GM20000 (cell line): Measurements from ENCODE around the gene ARSB.
"Not testable (repeated sequence)": the region's sequence is repeated elsewhere in the genome, so short reads cannot be mapped to it uniquely, and the experiment has no call there.

Experiments
- DNase-seq: peaks from one replicate; pipeline ENCODE4 v3.0.0; 2012; ENCODE audit warnings: low spot score
- TF ChIP-seq, protein P1 (sequence below): IDR thresholded peaks from 2 replicates; pipeline ENCODE4 v1.5.1; 2012; ENCODE audit warnings: mild to moderate bottlenecking, control low read depth; ENCODE audit errors: extremely low read depth, missing control alignments

The ARSB gene

DNA sequence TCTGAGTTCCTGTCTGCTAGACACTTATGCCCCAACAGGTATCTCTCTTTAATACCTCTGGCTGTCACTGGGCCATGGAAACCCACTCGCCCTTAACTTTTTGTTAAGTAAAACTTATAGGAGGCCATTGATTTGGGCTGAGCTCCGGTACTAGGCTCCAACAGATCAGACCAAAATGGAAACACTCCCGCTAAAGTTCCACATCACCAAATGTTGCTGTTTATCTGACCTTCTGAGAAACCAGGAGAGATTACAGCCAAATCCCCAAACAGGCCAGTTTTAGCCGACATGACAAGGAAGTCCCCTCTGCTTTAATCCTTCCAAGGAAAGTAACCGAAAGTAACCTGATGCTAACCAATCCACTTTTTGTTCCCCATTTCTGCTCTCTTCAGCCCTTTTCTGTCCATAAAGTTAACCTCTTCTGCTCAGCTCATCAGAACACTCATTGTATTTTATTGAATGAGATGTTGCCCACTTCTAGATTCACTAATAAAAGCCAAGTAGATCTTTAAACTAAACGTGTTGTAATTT, 221.4 kb downstream of the ARSB start:
- TF ChIP-seq, protein P1, sequence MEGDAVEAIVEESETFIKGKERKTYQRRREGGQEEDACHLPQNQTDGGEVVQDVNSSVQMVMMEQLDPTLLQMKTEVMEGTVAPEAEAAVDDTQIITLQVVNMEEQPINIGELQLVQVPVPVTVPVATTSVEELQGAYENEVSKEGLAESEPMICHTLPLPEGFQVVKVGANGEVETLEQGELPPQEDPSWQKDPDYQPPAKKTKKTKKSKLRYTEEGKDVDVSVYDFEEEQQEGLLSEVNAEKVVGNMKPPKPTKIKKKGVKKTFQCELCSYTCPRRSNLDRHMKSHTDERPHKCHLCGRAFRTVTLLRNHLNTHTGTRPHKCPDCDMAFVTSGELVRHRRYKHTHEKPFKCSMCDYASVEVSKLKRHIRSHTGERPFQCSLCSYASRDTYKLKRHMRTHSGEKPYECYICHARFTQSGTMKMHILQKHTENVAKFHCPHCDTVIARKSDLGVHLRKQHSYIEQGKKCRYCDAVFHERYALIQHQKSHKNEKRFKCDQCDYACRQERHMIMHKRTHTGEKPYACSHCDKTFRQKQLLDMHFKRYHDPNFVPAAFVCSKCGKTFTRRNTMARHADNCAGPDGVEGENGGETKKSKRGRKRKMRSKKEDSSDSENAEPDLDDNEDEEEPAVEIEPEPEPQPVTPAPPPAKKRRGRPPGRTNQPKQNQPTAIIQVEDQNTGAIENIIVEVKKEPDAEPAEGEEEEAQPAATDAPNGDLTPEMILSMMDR: no peak
- DNase-seq: no peak

DNA sequence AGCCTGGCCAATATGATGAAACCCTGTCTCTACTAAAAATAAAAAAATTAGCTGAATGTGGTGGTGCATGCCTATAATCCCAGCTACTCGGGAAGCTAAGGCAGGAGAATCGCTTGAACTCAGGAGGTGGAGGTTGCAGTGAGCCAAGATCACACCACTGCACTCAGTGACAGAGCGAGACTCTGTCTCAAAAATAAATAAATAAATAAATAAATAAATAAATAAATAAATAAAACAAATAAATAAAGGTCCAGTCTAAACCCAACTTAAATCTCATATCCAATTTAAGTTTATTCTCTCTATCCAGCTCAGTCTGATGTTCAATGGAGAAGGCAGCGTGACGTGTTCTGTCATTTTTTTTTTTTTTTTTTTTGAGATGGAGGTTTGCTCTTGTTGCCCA, 222.4 kb downstream of the ARSB start:
- not testable (repeated sequence) for DNase-seq

DNA sequence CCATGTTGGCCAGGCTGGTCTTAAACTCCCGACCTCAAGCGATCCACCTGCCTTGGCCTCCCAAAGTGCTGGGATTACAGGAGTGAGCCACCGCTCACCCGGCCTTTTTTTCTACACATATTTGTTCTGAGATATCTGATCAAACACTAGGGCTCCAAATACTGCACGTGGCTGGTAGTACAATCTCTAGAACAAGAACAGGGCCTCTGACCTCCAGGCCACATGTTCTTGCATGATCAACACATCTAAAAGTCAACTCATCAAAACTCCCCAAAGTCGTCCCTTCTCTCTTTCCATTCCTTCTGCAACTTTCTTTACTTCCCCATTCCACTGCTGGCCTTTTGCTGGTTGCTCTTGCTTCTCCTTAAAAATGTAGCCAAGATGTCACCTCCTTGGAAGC, 223.3 kb downstream of the ARSB start:
- no peak for DNase-seq

DNA sequence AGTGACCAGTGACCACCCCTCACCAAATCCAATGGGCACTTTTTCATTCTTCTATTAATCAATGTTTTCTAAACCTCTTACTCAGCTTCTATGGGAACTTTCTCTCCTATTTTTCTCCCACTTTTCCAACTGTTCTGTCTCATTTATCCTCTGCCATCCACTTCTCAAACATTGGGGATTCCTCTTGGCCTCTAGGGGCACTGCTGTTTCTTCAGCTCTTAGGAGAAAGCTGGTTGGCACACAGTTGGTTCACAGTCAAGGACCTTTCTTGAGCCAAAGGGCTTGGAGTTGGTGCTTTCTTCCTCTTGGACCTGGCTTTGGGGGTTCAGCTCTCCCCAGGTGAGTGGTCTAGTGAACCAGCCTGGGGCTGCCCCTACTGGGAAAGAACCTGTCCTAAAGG, 224.3 kb downstream of the ARSB start:
- no peak for DNase-seq
- TF ChIP-seq, protein P1: peak; percentile 23

More for the DNA sequence above, 223.3 kb downstream of the ARSB start:
- TF ChIP-seq, protein P1: no peak

DNA sequence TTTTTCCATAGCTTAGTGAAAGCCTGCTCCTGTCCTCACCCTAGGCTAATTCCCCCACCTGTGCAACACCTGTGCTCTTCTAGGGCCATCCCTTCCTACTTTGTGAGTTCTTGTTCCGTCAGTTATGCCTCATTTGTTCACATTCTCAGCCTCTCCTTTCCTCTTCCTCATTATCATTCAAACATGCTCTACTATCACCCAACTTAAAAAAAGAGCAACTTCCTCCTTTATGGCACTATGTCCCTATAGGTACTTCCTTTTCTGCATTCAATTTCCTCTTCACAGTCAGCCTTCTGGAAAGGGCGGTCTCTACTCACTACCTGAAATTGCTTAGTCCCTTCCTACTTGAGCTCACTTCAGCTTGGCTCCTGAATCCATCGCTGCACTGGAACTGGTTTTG, 224.7 kb downstream of the ARSB start:
- TF ChIP-seq, protein P1: no peak
- DNase-seq: no peak

DNA sequence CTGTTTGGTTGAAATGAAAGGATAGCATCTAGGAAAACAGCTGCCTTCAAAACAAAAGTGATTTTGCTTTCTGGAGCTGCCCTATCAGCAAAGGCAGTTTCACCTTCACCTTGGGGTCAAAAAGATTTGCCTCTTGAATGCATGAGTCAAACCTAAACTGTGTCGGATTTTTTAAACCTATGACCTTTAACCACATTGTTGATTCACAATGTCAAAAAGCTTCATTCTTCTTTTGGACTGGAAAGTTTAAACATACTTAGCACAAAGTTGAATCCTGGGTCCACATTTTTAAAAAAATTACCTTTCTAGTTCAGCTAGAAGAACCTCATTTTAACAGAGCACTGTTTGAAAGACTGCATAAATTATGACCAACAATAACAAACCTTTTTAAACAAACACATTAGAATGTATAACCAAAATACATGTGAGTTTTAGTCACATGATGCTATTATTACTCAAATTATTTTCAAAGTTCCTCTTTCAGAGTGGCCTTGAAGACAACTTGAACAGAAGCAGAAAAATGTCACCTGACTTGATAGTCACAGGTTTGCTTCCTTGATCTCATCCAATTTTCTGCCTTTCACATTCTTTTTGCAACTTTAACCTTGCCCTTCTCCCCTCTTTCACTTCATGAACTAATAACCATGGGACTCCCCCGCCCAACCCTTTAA, 226.8 kb downstream of the ARSB start:
- TF ChIP-seq, protein P1: no peak
- peak; percentile 69 for DNase-seq

DNA sequence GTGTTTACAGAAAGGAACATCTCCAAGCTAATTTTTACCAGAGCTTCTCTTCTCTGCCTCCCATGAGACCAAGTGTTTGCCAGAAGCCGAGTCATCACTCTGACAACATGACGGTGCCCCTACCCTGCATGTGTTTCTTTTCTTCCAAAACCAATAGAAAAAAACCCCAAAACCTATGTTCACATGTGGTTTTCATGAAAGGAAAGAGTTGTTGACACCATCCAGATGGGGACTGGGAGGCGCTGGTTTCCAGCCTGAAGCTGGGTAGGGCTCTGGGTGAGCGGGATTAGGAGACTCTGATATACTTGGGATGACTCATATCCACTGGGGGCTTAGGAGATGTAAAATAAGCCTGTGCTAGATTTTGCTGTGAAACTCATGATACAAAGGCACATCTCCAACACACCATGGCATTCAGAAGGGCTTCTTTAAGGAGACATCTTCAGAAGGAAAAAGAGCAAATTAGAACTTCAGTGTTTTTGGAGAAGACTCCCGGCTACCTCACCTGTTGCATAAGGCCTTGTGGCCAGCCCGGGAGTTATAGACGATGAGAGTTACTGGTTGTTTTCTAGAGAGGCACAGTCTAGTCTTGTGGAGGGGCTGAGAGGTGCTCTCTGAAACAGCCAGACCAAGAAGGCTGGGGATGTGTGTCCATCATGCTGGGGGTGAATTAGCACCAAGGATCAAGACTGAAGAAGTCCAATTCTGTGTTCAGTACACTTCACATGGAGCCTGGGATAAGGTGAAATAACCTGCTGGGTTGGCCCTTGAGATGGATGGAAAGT, 227.6 kb downstream of the ARSB start:
- TF ChIP-seq, protein P1: no peak
- DNase-seq: no peak
